Fibroblast of skin of abdomen (primary cell): Measurements from ENCODE around the gene MROH7.

Source experiments
- DNase-seq: peaks from one replicate; pipeline ENCODE4 v3.0.0-alpha.2; 2013

The MROH7 gene

GRCh38 chr1:54743416-54744226, 102.0 kb downstream of the MROH7 start:
- no peak for DNase-seq

- no peak for DNase-seq
Observed at GRCh38 chr1:54744696-54745095, 103.1 kb downstream of the MROH7 start.

- DNase-seq, result no peak
Observed at GRCh38 chr1:54745274-54745673, 103.7 kb downstream of the MROH7 start.

- no peak for DNase-seq
Observed at GRCh38 chr1:54745864-54746263, 104.3 kb downstream of the MROH7 start.

GRCh38 chr1:54748094-54748835, 106.7 kb downstream of the MROH7 start:
- no peak for DNase-seq

- DNase-seq, result no peak
Observed at GRCh38 chr1:54750596-54750995, 109.0 kb downstream of the MROH7 start.

GRCh38 chr1:54751426-54751825, 109.8 kb downstream of the MROH7 start:
- no peak for DNase-seq

GRCh38 chr1:54754045-54754444, 112.5 kb downstream of the MROH7 start:
- no peak for DNase-seq

- DNase-seq, result no peak
Observed at GRCh38 chr1:54754486-54755285, 113.1 kb downstream of the MROH7 start.

GRCh38 chr1:54757833-54758232, 116.2 kb downstream of the MROH7 start:
- no peak for DNase-seq

GRCh38 chr1:54758678-54759348, 117.2 kb downstream of the MROH7 start:
- DNase-seq, result no peak
